Thyroid gland (tissue), 4 donors: Measurements from ENCODE around the gene PTDSS2.

Experiments
- CTCF ChIP-seq, 6 experiments: fragments of 200-600 bp in 3 of 6; fragments of 450-650 bp in 3 of 6; sonication (generic) in 3 of 6; IDR thresholded peaks; one replicate each; pipeline ENCODE4 v1.5.1; 2016 to 2019; ENCODE audit warnings: antibody characterized with exemption in 6 of 6, mild to moderate bottlenecking in 2 of 6, inconsistent platforms in 1 of 6, moderate library complexity in 1 of 6
- POLR2A ChIP-seq, 2 donors: fragments of 450-650 bp; IDR thresholded peaks; one replicate each; pipeline ENCODE4 v1.6.1; 2017; ENCODE audit warnings: antibody characterized with exemption in 2 of 2, mild to moderate bottlenecking in 2 of 2, moderate library complexity in 1 of 2

GRCh38 chr11:429391-429790 lies 20.7 kb upstream of the PTDSS2 start:
- TF ChIP-seq CTCF (IDR thresholded peaks at IDR 0.05) (no peak), POLR2A (IDR thresholded peaks at IDR 0.05) (no peak)
